ENCODE measurements around the gene LRRC4C. TPM values are rescaled to one million over a fixed set of nuclear protein-coding genes. Genes with fewer than 3 reads are reported as not detected.

LRRC4C gene
- polyA plus RNA-seq, 1 donor: 1.2 TPM

GRCh38 chr11:40842750-40843339 is 616.6 kb downstream of the LRRC4C start:
- DNase-seq: no peak

- DNase-seq: no peak
Observed at GRCh38 chr11:40841231-40841630, 618.2 kb downstream of the LRRC4C start.

- DNase-seq: no peak
Observed at GRCh38 chr11:40838181-40838683, 621.2 kb downstream of the LRRC4C start.

- no peak for DNase-seq
Observed at GRCh38 chr11:40827116-40827515, 632.3 kb downstream of the LRRC4C start.

- no peak for DNase-seq
Observed at GRCh38 chr11:40826601-40827000, 632.9 kb downstream of the LRRC4C start.

- DNase-seq: no peak
Observed at GRCh38 chr11:40825201-40825834, 634.1 kb downstream of the LRRC4C start.

GRCh38 chr11:40819230-40819629 is 640.2 kb downstream of the LRRC4C start:
- no peak for DNase-seq

GRCh38 chr11:40816976-40817375 is 642.5 kb downstream of the LRRC4C start:
- DNase-seq: no peak

- no peak for DNase-seq
Observed at GRCh38 chr11:40797981-40798380, 661.5 kb downstream of the LRRC4C start.

- DNase-seq: no peak
Observed at GRCh38 chr11:40787224-40787623, 672.2 kb downstream of the LRRC4C start.

- DNase-seq: no peak
Observed at GRCh38 chr11:40763046-40763445, 696.4 kb downstream of the LRRC4C start.

GRCh38 chr11:40759341-40759740 is 700.1 kb downstream of the LRRC4C start:
- DNase-seq: no peak

- no peak for DNase-seq
Observed at GRCh38 chr11:40754297-40754696, 705.2 kb downstream of the LRRC4C start.

GRCh38 chr11:40746282-40746681 is 713.2 kb downstream of the LRRC4C start:
- no peak for DNase-seq

- DNase-seq: no peak
Observed at GRCh38 chr11:40732132-40732531, 727.3 kb downstream of the LRRC4C start.

GRCh38 chr11:40722179-40722795 is 737.2 kb downstream of the LRRC4C start:
- DNase-seq: no peak

GRCh38 chr11:40716344-40717130 is 742.9 kb downstream of the LRRC4C start:
- DNase-seq: peak; percentile 7

- DNase-seq: no peak
Observed at GRCh38 chr11:40713083-40713482, 746.4 kb downstream of the LRRC4C start.

GRCh38 chr11:40701027-40701426 is 758.4 kb downstream of the LRRC4C start:
- DNase-seq: no peak

GRCh38 chr11:40689823-40690222 is 769.6 kb downstream of the LRRC4C start:
- no peak for DNase-seq

- DNase-seq: no peak
Observed at GRCh38 chr11:40688369-40688768, 771.1 kb downstream of the LRRC4C start.

GRCh38 chr11:40686765-40687164 is 772.7 kb downstream of the LRRC4C start:
- DNase-seq: no peak

GRCh38 chr11:40683010-40683409 is 776.4 kb downstream of the LRRC4C start:
- DNase-seq: no peak

Data from hindlimb muscle (tissue), 1 donor.